Mucosa of gallbladder (tissue), 1 donor: ENCODE results near the gene TRIP12. TPM values are rescaled to one million over a fixed set of nuclear protein-coding genes. Genes with fewer than 3 reads are reported as not detected.
"Not testable (repeated sequence)": the region's sequence is repeated elsewhere in the genome, so short reads cannot be mapped to it uniquely, and the experiment has no call there.

Source experiments
- DNase-seq: peaks from one replicate; pipeline ENCODE4 v3.0.0-alpha.2; 2020; ENCODE audit warnings: low spot score
- total RNA-seq: library from RNA; stranded (reverse); gene quantifications from one replicate; pipeline ENCODE4 v1.2.1, GENCODE V29; 2021
- donor health status: DM: no; HTN: no; CAD: no.

The TRIP12 gene
- total RNA-seq, 1 donor from 2014 or later = 204 TPM

DNA sequence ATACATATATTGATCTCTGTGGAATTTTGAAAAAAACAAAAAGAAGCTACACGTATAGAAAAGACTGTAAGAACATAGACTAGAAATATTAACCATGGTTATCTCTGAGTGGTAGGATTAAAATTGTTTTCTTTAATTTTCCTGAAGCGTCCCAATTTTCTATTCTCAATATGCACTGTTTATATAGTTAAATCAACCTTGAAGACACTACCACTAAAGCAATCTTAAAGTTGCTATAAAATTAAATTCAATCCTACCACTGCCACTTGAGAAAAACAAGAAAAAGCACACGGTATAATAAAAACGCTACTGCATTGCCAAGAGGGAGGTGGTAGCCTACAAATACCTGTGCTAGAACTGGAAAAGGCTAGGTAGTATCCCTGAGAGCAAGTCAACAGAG, 47.2 kb downstream of the TRIP12 start:
- DNase-seq = no peak

DNA sequence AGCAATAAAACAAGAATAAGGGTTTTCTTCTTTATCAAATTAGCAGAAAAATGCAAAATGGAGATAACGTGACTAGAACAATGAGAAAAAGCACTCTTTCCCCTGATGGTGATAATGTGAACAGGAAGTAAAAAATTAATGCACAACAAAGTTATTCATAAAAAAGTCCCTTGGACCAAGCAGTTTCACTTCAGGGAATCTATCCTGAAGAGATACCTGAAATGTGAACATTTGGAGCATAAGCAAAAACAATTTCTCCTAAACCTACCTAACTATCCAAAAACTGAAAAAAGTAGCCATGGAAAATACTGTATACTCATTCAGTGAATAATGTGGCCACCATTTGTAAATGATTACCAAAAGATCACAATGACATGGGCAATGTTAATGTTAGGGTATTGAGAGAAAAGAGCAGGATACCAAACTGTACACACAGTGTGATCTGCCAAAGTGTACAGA, 48.7 kb downstream of the TRIP12 start:
- no peak for DNase-seq

DNA sequence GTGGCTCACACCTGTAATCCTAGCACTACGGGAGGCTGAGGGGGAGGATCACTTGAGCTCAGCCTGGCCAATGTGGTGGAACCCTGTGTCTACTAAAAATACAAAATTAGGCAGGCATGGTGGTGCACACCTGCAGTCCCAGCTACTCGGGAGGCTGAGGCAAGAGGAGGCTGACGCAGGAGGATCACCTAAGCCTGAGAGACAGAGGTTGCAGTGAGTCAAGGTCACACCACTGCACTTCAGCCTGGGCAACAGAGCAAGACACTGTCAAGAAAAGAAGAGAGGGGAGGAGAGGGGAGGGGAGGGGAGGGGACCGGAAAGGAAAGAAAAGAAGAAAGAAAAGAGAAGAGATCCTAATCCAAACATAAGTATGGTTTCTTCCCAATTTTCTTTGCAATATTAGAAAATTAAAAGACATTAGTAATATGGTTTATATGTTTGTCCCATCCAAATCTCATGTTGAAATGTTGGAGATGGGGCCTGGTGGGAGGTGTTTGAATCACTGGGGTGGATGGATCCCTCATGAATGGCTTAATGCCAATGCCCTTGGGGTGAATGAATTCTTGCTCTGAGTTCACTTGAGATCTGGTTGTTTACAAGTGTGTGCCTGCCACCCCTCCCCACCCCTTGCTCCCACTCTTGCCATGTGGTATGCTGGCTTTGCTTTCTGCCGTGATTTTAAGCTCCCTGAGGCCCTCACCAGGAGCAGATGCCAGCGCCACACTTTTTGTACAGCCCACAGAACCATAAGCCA, 50.7 kb downstream of the TRIP12 start:
- no peak for DNase-seq

DNA sequence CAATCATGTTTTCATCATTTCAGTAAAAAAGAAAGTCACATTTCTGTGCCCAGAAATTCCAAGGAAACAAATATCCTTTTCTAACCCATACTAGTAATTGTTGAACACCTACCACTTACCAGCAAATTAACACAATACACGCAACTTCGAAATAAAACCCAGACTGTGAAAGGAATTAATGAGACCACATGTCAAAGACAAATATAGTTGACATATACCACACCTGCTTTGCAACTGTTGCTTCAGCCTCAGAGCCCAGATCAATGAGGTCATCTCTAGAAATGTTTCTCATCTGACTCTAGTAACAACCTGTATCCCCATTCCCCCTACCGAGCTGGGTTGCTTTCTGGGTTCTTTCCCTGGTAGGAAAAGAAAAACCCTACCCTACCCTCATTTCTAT, 52.6 kb downstream of the TRIP12 start:
- DNase-seq = no peak

DNA sequence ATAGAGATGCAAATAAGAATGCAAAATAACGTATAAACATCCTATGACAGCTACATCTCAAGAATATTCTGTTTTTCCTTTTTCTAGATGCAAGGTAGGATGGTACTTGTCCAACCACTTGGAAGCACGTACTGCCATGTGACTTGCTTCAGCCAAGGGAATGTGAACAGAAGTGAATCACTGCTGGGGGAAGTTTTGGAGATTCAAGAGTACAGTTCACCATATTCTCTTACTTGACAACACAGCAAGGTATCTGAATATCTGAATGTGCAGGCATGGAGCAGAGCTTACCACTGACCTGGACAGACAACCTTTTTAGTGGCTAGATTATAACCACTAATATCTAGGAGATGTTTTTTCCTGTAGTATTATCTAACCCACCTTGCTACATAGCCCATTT, 53.0 kb downstream of the TRIP12 start:
- no peak for DNase-seq

DNA sequence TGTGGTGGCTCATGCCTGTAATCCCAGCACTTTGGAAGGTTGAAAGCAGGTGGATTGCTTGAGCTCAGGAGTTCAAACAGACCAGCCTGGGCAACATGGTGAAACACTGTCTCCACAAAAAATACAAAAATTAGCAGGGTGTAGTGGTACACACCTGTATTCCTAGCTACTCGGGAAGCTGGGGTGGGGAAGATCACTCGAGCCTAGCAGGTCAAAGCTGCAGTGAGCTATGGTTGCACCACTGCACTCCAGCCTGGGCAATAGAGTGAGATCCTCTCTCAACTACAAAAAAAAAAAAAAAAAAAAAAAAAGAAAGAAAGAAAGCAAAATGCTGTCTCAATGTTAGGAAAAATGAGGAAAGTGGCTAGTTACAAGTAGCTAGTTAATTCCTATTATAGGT, 56.8 kb downstream of the TRIP12 start:
- no peak for DNase-seq

DNA sequence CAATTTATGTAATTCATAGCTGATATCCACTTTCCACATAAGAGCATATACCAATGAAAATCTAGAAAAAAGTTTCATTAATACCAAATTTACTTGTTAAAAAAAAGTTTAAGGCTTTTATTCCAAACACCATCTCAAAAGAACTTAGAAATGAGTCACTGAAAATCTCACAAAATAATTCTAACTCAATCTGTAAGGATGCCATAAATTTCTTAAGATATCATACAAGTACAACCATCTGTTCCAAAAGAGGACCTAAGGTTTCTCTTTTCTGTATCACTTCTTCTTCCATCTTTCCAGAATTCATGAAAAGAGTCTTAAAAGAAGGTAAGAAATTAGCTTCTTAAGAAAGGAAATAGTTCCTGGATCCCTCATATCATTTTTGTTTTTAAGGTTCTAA, 60.4 kb downstream of the TRIP12 start:
- DNase-seq = no peak

DNA sequence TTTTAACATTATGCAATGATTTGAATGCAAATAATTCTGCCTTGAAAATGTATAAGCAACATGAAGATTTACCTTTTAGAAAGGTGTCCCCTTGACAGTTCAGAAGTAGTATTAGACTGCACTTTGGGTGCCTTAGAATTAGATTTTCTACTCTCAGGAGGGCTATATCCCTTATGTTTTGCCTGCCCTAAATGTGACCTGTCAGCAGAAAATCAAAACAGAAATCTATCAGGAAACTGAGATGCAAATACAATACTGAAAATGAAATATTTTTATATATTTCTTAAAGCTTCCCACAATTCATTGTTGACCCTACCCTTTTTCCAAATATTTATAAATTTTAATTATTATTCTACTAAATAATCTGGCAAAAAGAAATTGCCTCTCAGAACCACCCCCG, 61.5 kb downstream of the TRIP12 start:
- no peak for DNase-seq

DNA sequence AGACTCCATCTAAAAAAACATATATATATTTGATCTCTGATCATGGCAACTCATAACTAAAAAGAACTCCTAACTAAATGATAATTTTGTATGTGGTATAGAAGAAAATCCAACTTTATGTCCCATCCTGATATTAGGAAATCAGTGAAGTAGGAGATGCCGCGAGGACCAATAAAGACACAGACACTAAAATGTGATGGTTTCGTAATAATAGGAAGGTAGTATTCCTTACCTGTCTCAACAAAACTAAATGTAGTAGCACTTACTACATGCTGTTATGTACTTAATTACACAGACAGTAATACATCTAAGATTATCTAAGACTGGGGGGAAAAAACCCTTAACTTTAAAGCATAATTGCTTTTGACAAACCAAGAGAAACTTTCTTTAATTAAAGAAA, 63.5 kb downstream of the TRIP12 start:
- no peak for DNase-seq

DNA sequence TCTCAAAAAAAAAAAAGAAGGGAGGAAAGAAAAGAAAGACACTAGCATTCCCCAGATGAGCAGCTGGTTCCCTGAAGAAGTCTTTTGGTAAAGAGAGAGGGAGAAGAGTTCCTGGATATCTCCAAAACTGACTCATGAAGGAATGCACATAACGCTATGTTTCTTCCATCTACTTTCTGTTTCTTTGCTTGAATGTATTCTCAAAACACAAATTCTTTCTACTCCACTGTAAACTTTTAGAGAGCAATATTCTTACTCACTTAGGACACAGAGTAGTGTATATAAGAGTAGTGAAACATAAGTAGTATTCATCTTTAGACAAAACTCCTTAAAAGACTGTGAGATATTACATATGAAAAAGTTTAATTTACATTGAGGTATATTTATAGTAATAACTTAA, 64.2 kb downstream of the TRIP12 start:
- DNase-seq = no peak

DNA sequence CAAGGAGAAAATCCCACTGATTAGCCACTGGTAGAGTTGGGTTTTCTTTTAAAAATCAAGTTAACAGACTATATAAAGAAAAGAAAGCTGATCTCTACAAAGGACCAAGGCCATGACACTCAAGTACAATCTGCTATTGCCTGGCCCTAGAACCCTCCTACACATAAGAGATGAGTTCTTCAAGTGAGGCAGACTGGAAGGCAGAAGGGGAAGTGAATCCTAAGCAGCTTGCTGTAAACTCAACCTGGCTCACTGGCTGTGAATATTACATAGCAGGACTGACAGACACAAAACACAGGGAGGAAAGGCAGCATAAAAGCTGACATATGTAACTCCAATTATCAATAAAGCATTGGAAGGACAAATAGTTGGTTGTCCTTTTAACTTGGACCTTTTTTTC, 65.4 kb downstream of the TRIP12 start:
- no peak for DNase-seq

DNA sequence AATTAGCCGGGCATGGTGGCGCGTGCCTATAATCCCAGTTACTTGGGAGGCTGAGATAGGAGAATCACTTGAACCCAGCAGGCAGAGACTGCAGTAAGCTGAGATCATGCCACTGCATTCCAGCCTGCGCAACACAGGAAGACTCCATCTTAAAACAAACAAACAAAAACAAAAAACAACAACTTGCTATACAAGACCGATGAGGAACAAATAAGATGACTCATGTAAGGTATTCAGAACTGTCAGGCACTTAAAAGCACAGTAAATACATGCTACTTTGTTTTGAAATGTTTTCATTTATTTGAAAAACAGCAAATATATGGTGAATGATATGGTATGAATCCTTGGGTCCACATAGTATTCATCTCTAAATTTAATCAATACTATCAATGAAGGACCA, 66.7 kb downstream of the TRIP12 start:
- no peak for DNase-seq

DNA sequence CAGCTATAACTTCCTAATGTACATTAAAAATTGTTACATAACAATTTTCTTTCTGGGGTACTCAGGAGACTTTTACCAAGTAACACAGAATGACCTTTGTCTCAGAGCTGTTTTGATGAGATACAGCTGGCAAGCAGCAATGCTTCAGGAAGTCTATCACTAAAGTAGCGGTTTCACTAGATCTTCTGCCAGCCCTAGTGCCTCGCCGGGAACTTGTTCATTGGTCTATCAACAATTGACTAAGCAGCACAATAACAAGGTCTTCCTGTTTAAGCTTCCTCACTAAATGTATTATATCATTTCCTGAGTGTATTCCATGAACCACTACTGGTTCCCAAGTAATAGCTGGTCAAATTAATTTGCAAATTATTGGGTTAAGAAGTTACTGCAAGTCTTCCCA, 69.2 kb downstream of the TRIP12 start:
- no peak for DNase-seq

DNA sequence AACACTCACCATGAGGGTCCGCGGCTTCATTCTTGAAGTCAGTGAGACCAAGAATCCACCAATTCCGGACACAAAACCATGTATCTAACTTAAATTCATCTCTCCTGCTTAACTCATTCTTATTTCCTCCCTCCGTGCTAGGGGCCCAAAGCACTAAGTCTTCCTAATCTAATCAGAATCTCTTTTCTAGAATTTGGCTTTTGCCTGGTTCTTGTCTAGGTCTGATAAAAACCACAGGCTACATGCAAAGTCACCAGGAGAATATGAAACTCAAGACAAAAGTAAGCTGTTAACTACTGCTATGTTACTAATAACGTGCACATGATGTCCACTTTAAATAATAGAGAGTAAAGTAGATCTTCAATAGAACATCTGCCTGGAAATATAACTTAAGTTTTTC, 69.9 kb downstream of the TRIP12 start:
- DNase-seq = no peak

DNA sequence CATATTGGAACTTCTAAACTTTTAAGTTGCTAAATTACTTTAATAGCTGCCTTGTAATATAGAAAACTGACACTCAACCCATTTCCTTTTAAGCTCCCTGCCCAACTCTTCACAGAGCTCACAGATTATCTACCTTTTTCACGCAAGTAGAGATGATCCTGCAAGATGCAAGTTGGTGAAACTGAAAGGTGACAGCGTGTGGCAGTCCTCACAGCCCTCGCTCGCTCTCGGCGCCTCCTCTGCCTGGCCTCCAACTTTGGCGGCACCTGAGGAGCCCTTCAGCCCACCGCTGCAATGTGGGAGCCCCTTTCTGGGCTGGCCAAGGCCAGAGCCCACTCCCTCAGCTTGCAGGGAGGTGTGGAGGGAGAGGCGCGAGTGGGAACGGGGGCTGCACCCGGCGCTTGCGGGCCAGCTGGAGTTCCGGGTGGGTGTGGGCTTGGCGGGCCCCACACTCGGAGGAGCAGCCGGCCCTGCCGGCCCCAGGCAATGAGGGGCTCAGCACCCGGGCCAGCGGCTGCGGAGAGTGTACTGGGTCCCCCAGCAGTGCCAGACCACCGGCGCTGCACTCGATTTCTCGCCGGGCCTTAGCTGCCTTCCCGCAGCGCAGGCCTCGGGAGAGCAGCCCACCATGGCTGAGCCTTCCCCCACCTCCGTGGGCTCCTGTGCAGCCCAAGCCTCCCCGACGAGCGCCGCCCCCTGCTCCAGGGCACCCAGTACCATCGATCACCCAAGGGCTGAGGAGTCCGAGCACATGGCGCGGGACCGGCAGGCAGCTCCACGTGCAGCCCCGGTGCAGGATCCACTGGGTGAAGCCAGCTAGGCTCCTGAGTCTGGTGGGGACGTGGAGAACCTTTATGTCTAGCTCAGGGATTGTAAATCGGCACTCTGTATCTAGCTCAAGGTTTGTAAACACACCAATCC, 71.2 kb downstream of the TRIP12 start:
- DNase-seq = not testable (repeated sequence)

DNA sequence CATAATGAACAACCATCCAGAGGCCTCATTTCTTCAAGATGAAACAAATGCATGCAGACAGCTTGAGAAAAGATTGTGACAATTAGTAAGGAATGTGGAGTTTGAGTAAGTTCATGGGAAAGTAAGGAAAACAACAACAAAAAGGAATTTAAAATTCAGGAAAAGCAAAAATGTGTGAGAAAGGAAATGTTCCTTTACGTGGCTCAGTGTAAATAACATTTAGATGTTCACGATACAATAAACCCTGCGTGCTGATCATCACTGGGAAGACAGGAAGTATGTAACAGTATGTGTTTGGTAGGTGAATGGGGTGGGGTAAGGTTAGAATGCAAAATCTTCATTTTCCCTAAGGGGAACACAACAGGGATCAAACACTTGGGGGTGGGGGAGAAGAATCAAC, 72.7 kb downstream of the TRIP12 start:
- no peak for DNase-seq

DNA sequence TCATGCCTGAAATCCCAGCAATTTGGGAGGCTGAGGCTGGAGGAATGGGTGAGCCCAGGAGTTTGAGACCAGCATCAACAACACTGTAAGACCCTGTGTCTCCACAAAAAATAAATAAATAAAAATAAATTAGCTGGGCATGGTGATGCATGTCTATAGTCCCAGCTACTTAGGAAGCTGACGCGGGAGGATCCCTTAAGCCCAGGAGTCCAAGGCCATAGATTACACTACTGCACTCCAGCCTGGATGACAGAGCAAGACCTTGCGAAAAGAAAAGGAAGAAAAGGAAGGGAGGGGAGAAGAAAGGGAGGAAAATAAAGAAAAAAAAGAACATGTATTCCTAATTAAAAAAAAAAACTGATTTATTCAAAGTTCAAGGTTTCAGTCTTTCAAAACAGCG, 78.2 kb downstream of the TRIP12 start:
- DNase-seq = no peak

DNA sequence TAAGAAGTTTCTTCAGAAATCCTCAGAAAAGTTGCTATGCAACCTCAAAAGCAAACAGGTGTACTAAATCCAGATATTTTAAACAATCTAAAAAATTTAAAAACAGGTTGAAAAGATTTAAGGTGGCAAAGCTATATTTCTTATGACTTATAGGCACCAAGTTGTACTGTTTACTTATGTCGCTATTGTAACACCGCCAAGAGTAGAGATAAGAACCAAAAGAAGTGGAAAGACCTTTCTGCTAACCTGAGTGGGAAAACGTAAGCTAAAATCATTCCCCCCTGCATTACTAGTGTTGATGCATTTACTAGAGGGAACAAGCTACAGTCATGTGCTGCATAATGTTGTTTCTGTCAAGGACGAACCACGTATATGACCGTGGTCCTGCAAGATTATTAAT, 83.1 kb downstream of the TRIP12 start:
- DNase-seq = no peak

DNA sequence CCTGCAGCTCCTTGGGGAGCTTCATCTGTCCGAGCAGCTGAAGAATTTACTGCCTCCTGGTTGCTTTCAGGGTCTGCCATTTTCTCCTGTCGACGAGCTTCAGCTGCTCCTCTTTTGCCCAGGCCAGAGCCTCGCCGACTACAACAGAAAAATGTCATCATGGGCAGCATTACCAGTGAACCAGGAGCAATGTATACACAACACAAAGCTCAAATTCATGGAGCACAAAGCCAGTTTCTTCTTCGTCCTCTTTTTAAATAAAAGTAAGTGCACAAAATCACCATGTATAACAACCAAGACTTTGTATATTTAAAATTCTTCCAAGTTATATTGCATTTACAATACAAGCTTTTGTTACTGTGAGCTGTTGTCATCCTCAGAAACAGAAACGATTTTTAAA, 85.0 kb downstream of the TRIP12 start:
- no peak for DNase-seq

DNA sequence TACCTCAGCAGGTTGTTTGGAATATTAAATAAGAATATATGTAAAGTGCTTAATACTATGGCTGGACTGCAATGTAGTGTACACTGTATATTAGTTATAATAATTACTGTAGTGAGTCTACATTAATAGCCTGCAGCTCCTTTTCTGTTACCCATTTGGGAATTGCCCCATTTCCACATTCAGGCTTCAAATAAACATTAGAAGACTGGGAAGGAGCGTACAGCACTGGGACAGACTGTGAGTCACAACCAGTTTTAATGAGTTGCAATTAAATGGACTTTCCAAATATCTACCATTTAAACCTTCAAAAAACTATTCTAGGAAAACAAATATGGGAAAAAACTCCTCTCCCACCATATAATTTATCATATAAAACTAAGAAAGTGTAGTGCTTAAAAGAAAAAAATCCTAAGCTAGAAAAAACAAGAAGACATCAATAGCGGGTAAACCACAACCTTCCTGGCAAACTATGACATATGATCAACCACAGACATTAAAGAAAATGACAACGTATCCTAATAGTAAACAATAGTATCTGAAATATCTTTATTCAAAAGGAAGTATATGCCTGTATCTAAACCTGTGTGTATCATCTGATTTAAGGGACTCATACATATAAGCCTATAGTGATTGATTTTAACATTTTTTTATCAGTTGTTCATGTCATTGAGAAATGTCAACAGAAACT, 86.1 kb downstream of the TRIP12 start:
- no peak for DNase-seq

DNA sequence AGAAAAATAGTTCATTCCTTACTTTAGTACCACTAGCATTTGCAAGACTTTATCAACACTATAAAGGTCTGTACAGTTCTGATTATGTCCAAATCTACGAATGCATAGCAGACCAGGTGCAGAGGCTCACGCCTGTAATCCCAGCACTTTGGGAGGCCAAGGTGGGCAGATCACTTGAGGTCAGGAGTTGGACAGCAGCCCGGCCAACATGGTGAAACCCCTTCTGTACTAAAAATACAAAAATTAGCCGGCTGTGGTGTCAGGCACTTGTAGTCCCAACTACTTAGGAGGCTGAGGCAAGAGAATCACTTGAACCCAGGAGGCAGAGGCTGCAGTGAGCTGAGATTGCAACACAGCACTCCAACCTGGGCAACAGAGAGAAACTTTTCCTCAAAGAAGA, 87.4 kb downstream of the TRIP12 start:
- DNase-seq = not testable (repeated sequence)

DNA sequence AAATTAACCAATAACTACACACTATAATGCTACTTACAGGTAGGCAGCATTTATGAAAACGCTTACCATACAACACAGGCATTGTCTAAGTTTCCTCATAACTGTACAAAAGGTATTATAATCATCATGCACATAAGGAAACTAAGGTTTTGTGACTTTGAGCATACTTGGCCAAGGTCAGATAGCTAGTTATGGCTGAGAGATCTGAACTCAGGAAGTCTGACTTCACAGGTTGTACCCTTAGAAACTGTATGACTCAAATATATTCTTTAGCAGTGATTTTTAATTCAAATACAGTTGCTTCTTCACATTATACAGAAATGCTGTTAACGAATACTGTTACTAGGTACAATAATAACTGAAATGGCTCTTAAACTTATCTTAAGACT, 89.3 kb downstream of the TRIP12 start:
- DNase-seq = no peak
